ENCODE results near the gene RABEP2.
"Not testable (repeated sequence)": the region's sequence is repeated elsewhere in the genome, so short reads cannot be mapped to it uniquely, and the experiment has no call there.

The RABEP2 gene, protein sequence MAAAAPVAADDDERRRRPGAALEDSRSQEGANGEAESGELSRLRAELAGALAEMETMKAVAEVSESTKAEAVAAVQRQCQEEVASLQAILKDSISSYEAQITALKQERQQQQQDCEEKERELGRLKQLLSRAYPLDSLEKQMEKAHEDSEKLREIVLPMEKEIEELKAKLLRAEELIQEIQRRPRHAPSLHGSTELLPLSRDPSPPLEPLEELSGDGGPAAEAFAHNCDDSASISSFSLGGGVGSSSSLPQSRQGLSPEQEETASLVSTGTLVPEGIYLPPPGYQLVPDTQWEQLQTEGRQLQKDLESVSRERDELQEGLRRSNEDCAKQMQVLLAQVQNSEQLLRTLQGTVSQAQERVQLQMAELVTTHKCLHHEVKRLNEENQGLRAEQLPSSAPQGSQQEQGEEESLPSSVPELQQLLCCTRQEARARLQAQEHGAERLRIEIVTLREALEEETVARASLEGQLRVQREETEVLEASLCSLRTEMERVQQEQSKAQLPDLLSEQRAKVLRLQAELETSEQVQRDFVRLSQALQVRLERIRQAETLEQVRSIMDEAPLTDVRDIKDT

DNA sequence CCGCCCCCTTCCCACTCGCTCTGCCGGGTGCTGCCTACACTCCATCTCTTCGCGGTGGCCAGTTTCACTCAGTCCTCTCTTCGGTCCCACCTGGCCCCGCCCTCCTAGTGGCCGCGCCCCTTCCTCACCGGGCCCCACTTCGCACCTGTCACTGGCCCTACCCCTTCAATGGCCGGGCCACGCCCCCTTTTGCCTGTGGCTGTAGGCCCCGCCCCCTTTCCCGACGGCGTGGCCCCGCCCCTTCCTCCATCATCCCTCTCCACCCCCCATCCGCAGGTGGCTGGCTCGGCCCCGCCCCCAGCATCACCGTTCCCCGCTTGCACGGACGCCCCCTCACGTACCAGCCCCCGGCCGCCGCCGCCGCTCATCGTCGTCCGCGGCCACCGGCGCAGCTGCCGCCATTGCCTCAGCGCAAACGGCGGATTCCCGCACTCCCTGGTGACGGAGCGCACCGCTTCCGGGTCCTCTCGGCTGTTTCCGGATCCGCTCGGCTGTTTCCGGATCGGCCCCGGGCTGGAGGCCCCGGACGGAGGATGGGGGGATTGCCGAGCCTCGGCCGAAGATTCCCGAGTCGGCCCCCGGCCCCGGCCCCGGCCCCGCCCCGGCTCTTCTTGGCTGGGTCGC lies at the start of gene RABEP2:
TSS of gene RABEP2 (minus strand) at position 477 of the 624 bp plus-strand sequence. CDS start at position 402, 75 bp downstream.
- DNase-seq, result peak; percentile 80 to 81

DNA sequence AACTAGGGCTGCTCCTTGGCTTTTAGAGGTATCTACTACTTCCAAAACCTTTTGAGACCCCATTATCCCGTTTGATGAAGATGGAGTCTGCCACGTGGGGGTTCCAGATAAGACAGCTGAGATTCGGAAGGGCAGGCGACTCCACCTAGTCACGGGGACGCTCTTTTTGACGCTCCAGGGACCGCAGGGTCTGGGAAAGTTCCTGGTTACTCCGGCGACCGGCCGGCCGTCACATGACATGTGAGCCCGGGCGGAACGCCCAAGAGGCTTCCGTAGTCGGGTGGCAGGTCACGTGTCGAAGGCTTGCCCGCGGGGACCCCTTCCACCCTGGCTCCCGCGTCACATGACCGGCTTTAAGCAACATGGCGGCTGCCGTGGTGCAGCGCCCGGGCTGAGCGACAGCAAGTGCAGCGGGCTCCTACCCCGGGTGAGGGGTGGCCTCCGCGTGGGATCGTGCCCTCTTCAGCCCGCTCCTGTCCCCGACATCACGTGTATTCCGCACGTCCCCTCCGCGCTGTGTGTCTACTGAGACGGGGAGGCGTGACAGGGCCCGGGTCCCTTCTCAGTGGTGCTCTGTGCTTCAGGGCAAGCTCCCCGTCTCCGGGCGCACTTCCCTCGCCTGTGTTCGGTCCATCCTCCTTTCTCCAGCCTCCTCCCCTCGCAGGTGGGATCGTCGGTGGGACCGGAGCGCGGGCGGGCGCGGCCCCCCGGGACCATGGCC lies 49.6 kb upstream of the RABEP2 start, which contains the start of gene SPNS1:
TSS of gene SPNS1 (plus strand) at position 342 of the 721 bp plus-strand sequence. CDS start at position 716, 374 bp downstream.
- DNase-seq, result peak; percentile 66 to 82

DNA sequence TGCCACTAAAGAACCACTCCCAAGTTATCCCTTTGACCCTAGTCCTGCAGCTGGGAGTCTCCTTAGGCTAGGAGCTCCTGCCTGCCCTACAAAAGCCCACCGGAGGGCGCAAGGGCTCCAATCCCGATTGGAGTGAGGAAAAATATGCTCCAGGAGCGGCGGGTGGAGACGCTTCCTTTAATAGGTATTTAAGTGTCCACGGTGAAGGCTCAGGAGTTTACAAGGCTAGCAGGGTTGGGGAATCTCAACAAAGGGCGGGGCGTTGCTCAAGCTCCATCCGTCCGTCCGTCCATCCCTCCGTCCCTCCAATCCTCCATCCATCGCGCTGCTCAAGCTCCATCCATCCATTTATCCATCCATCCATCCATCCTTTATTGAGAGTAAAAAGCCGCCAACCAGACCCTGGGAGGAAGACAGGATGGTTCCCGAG lies 49.0 kb upstream of the RABEP2 start:
- DNase-seq, result no peak

DNA sequence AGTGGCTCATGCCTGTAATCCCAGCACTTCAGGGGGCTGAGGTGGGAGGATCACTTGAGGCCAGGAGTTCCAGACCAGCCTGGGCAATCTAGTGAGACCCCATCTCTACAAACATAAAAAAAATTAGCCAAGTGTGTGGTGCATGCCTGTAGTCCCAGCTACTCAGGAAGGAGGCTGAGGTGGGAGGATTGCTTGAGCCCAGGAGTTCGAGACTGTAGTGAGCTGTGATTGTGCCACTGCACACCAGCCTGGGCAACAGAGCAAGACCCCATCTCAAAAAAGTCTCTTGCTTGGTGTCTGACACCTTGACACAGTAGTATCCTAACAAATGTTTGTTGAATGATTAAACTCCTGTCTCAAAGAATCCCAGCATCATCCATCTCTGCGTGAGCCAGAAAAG lies 44.7 kb upstream of the RABEP2 start:
- not testable (repeated sequence) for DNase-seq

DNA sequence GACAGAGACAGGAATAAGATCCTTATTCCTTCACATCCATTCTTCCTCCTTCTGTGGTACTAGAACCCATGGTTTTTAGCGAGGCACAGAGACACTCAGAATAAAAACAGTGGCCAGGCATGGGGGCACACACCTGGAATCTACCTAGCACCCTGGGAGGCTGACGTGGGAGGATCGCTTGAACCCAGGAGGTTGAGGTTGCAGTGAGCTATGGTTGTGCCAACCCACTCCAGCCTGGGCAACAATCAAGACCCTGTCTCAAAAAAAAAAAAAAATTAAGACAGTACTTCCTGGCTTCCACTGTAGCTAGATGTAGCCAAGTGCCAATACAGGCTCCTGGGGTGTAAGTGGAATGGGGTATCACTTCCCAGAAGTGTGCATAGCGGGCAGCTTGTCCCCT lies 42.1 kb upstream of the RABEP2 start:
- DNase-seq, result no peak

DNA sequence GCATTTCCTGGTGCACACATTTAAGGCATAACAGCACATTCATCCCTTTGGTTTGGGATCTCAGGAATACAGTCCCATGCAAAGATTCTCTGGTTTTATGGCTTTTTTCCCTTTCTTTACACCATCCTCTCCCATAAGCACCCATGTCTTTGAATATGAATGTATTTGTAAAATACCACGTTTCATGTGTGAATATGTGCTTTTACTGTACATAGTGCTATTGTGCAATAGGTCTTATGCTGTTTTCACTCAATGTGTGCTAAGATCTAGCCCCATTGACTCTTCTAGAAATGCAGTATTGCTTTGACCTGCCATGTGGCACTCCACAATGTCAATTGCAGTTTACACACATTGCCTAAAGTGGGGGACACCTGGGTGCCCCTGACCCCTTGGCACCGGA lies 39.5 kb upstream of the RABEP2 start:
- DNase-seq, result no peak

DNA sequence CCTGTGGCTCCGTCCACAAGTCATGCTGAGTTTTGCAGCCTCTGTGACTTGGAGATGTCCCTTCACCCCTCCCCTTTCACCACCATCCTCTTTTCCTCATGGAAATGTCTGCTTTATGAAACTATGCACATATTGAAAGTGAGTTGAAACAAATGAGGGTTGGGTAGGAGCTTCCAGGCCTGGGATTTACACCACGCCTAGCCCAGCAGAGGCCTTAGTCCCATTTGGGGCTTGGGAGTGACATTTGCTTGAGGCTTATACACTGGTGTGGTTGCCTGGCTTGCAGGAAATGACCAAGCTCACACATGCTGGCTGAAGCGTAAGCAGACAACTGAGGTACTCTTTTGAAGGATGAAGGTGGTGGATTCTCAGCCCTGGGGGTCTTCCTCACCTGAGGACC lies 39.0 kb upstream of the RABEP2 start:
- no peak for DNase-seq

DNA sequence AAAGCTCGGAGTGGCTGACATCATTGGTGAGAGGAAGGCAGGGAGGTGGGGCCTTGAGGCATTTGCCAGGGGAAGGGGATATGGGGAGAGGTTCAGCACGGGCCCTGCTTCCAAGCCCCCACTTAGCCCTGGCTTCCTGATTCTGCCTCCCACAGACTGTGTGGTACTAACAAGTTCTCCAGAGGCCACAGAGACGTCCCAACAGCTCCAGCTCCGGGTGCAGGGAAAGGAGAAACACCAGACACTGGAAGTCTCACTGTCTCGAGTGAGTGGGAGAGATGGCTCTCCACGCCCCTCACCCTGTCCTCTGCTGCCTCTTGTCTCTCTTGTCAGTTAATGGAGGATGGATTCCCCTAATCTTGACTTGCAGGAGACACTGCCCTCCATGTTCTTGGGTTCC lies 33.8 kb upstream of the RABEP2 start:
- no peak for DNase-seq

DNA sequence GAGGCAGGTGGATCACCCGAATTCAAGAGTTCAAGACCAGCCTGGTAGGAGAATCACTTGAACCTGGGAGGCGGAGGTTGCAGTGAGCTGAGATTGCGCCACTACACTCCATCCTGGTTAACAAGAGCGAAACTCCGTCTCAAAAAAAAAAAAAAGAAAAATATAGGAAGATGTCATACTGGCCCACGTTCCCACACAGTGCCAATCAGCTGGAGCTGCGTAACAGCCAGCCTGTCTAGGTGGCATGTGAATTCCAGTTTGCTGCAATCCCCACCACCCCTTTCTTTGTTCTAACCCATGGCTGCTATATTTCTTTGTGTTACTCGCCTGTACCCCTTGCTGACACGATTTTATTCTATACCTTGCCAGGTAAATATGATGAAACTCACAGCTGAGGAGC lies 33.2 kb upstream of the RABEP2 start:
- no peak for DNase-seq

DNA sequence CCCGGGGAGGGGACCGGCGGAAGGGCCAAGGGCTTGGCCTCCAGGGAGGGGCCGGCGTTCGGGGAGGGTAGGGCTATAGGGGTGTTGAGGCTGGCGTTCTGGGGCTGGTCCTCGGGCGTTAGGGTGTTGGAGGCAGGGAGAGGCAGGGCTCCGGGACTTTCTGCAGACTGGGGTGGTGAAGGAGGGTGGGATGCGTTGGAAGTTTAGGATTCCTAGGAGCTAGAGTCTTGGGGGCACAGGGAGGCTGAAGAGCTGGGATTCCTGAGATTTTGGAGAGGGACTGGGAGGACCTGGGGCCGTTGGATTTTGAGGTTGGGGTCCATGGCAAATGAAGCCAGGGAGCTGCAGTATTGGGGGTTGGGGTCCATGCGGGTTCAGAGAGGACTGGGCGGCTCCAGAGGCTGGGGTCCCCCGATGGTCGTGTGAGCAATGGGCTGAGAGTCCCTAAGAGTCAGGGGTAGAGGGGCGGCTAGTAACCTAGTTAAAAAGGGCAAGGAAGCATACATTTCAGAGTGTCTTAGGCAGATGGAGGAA lies 26.4 kb upstream of the RABEP2 start:
- no peak for DNase-seq

DNA sequence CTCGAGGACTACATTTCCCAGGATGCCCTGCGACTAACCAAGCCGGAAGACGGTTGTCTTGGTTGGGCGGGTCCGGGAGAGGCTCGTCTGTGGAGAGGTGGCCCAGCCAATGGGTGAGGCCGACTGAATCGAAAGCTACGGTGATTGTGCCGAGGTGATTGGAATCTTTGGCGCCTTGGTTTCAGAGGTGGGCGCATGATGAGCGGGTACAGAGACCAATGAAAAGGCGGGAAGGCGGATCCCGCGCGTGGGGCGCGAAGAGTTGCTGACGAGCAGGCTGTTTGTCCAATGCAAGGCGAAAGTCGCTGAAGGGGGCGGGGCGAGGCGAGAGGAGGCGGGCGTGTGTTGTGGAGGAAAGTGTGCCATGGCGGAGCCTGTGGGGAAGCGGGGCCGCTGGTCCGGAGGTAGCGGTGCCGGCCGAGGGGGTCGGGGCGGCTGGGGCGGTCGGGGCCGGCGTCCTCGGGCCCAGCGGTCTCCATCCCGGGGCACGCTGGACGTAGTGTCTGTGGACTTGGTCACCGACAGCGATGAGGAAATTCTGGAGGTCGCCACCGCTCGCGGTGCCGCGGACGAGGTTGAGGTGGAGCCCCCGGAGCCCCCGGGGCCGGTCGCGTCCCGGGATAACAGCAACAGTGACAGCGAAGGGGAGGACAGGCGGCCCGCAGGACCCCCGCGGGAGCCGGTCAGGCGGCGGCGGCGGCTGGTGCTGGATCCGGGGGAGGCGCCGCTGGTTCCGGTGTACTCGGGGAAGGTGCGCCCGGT lies 25.8 kb upstream of the RABEP2 start, which contains the start of gene NFATC2IP:
TSS of gene NFATC2IP (plus strand) at position 290 of the 762 bp plus-strand sequence. CDS start at position 365, 75 bp downstream.
- peak; percentile 91 to 92 for DNase-seq

DNA sequence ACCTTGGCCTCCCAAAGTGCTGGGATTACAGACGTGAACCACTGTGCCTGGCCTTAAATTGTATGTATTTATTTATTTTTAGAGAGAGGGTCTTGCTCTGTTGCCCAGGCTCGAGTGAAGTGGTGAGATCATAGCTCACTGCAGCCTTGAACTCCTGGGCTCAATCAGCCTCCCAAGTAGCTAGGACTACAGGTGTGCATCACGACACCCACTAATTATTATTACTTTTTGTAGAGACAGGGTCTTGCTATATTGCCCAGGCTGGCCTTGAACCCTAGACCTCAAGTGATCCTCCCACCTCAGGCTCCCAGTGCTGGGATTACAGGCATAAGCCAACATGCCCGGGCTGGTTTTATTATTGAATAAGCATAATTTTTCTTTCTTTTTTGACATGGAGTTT lies 21.6 kb upstream of the RABEP2 start:
- DNase-seq, result no peak

DNA sequence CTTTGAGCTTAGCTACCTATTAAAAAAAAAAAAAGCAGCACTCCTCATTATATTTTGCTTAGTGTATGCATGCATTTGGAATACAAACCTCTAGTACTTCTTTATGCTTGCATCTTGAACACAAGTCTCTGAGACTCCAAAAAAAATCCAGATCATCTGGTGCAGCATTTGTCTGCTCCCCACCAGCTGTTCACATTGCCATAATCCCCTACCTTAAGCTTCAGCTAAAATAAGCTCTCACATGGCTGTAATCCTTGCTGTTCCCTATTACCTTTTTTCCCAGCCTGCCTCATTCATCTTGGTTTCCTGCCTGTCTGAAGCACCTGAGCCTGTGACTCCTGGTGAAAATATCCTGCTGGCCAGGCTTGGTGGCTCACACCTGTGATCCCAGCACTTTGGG lies 18.2 kb upstream of the RABEP2 start:
- no peak for DNase-seq

DNA sequence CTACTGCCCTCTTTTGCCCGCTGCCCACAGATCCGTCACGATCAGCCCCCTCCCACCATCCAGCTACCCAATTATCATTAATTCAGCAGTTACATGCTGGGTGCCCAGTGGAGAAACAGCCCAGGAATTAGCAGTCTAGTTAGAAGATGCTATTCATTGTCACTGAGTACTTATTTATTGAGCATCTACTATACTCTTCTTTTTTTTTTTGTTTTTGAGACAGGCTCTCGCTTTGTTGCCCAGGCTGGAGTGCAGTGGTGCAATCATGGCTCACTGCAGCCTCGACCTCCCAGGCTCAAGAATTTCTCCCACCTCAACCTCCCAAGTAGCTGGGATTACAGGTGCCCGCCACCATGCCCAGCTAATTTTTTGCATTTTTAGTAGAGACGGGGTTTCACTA lies 14.8 kb upstream of the RABEP2 start:
- not testable (repeated sequence) for DNase-seq

DNA sequence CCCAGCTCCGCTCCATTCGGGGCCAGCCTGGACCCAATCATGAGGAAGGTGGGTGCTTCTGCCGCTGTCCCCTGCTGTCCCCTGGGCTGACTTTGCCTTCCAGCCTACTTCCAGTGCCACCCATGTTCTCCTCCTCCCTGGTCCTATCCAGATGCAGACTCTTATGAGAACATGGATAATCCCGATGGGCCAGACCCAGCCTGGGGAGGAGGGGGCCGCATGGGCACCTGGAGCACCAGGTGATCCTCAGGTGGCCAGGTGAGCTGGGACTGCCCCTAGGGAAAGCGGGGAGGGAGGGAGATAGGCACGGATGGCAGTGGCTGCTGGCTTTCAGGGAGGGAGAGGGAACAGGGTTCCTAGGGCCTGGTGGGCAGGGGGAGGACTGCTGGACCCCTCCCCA lies 13.7 kb upstream of the RABEP2 start:
- DNase-seq, result no peak

DNA sequence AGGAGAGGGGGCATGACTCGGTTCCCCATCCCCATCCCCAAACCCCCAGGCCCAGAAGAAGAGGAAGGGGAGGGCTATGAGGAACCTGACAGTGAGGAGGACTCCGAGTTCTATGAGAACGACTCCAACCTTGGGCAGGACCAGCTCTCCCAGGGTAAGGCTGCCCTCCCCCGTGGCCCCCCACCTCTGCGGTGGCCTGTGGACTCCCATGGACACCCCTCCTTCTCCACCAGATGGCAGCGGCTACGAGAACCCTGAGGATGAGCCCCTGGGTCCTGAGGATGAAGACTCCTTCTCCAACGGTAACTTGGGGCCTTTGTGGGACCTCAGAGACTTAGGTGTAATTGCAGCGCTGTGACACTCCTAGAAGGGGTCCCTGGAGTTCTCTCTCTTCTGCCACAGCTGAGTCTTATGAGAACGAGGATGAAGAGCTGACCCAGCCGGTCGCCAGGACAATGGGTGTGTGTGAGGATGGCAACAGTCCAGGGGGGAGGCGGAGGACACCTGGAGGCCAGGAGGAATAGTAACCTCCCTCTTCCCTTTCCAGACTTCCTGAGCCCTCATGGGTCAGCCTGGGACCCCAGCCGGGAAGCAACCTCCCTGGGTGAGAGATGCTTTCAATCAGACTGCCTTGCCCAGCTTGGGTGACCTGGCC lies 12.3 kb upstream of the RABEP2 start:
- DNase-seq, result no peak

DNA sequence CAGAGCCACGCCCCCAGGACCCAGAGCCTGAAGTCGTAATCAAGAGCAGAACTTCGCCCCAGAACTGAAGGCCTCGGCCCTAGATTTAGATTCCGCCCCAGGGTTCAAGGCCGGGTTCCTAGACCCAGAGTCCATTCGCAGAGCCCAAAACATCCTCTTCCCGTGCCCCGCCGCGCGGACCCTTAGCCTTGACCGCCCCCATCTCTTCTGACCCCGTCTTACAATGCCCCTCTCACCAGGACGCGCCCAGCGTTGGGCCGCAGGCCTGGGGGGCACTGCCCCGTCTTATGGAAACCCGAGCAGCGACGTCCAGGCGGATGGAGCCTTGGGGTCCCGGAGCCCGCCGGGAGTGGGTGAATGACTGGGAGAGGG lies 11.7 kb upstream of the RABEP2 start:
- DNase-seq, result no peak

DNA sequence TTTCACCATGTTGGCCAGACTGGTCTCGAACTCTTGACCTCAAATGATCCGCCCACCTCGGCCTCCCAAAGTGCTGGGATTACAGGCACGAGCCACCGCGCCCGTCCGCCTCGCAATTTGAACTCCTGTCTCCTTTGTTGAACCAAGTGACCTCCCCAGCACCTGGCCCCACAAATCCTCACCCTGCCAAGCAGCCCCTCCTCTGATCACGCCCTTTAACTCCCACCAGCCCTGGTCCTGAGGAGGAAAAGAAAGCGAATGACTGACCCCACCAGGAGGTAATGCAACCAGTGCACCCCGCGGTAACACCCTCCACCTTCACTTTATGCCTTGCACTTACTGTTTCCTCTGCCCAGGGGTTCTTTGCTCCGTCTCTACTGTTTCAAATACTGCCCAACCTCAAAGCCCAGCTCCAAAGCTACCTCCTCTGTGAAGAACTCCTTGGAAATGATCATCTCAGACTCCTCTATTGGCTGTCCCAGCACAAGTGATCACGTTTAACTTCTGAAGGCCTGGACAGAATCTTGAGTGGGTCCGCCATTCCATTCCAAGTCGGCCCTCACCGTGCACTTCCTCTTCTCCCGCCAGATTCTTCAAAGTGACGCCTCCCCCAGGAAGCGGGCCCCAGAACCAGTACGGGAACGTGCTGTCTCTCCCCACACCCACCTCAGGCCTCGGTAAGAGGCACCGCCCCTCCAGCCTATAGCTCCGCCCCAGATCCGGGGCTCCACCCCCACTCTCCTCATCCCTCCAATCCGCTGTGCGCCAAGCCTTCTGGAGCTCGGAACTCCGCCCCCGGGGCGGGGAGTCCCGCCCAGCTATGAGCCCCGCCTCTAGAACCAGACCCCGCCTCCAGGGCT lies 11.1 kb upstream of the RABEP2 start:
- peak; percentile 19 to 36 for DNase-seq

DNA sequence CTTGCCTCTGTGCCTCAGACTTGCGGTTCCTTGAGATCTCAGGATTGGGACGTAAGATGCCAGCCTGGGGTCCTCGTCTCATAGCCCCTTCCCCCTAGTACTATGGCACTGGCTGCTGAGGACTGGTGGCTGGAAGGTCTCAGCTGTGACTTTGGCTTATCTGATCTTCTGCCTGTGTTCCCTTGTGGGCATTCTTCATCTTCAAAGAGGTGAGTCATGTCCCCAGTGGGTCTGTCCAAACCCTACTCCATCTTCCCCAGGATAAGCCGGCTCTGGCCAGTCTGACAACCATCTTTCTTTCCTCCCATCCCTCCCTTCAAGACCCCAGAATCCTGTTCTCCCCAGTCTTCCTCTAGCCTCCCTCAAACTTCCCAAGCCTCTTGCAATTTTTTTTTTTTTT lies 10.3 kb upstream of the RABEP2 start:
- no peak for DNase-seq

DNA sequence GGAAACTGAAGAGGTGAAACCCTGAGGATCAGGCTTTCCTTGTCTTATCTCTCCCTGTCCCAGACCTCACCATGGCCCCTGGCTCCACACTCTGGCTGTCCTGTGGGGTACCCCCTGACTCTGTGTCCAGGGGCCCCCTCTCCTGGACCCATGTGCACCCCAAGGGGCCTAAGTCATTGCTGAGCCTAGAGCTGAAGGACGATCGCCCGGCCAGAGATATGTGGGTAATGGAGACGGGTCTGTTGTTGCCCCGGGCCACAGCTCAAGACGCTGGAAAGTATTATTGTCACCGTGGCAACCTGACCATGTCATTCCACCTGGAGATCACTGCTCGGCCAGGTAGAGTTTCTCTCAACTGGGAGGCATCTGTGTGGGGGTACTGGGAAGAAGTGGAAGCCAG lies 8.1 kb upstream of the RABEP2 start:
- no peak for DNase-seq

Data from NCI-H187 (cell line).